ENCODE results near the gene ZDHHC18.

- TF ChIP-seq CTCF (IDR thresholded peaks at IDR 0.05; ENCODE audit: low read length) (no peak), EZH2phosphoT487 (IDR thresholded peaks at IDR 0.05; ENCODE audit: low read length) (no peak), EZH2 (optimal IDR thresholded peaks at IDR 0.05; ENCODE audit: low read depth, low read length) (no peak)
These were observed 42.9 kb upstream of the ZDHHC18 start for GRCh38 chr1:26783646-26784022.
